Measurements from ENCODE around the gene SMAP1.

DNA sequence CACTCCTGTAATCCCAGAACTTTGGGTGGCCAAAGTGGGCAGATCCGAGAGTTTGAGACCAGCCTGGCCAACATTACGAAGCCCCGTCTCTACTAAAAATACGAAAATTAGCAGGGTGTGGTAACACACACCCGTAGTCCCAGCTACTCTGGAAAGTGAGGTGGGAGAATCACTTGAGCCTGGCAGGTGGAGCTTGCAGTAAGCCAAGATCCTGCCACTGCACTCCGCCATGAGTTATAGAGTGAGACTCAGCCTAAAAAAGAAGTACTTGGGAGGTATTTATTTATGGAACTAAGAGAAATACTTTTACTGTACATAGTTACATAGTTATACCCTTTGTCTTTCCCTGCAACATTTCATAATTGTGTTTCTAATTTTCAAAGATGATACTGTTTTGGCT, 67.8 kb downstream of the SMAP1 start:
- TF ChIP-seq ZNF274 (IDR thresholded peaks at IDR 0.05; ENCODE audit: low read depth, low read length), result no peak
- no peak for TF ChIP-seq SUZ12 (IDR thresholded peaks at IDR 0.05; ENCODE audit: extremely low read depth, insufficient read depth, insufficient read length)
